Fibroblast of lung (primary cell): ENCODE measurements around the gene MRPL24. TPM values are rescaled to one million over a fixed set of nuclear protein-coding genes. Genes with fewer than 3 reads are reported as not detected.

ENCODE experiments used
- DNase-seq, 2 donors: peaks; one replicate each; pipeline versions ENCODE4 v3.0.0 to v3.0.0-alpha.2; 2010; ENCODE audit warnings: low read depth in 2 of 2
- H2AFZ ChIP-seq: 2 replicates; pipeline ENCODE4 v1.5.1; 2012; ENCODE audit warnings: low read length, control low read depth, inconsistent platforms
- H3K27ac ChIP-seq: 2 replicates; pipeline ENCODE4 v1.5.1; 2011; ENCODE audit warnings: low read length, control low read depth; ENCODE audit not compliant: insufficient read depth
- H3K27me3 ChIP-seq: 2 replicates; pipeline ENCODE4 v1.5.1; 2011; ENCODE audit warnings: mild to moderate bottlenecking, low read length; ENCODE audit not compliant: control insufficient read depth, insufficient read depth
- H3K36me3 ChIP-seq: 2 replicates; pipeline ENCODE4 v1.5.1; 2011; ENCODE audit warnings: low read length; ENCODE audit not compliant: control insufficient read depth, insufficient read depth
- H3K4me1 ChIP-seq: 2 replicates; pipeline ENCODE4 v1.5.1; 2011; ENCODE audit warnings: low read length; ENCODE audit not compliant: control insufficient read depth, insufficient read depth; ENCODE audit errors: extremely low read depth
- H3K4me2 ChIP-seq: 2 replicates; pipeline ENCODE4 v1.5.1; 2011; ENCODE audit warnings: low read length, control low read depth; ENCODE audit not compliant: insufficient read depth; ENCODE audit errors: extremely low read depth
- H3K4me3 ChIP-seq, 4 experiments: fragments of 200-600 bp in 1 of 4; sonication (generic) in 1 of 4; replicated peaks in 1 of 4; 2 replicates each; pipeline ENCODE4 v1.5.1; 2011 to 2016; ENCODE audit warnings: low read length in 4 of 4, low read depth in 3 of 4, mild to moderate bottlenecking in 3 of 4, control low read depth in 2 of 4, inconsistent platforms in 1 of 4, mixed read lengths in 1 of 4; ENCODE audit not compliant: insufficient read depth in 1 of 4; ENCODE audit errors: control extremely low read depth in 1 of 4
- H3K79me2 ChIP-seq: 2 replicates; pipeline ENCODE4 v1.5.1; 2012; ENCODE audit warnings: mild to moderate bottlenecking, low read length, inconsistent platforms; ENCODE audit not compliant: control insufficient read depth, insufficient read depth
- H3K9ac ChIP-seq: 2 replicates; pipeline ENCODE4 v1.5.1; 2011; ENCODE audit warnings: mild to moderate bottlenecking, low read length, control low read depth; ENCODE audit not compliant: insufficient read depth
- H3K9me3 ChIP-seq: 2 replicates; pipeline ENCODE4 v1.5.1; 2012; ENCODE audit warnings: low read depth, low read length; ENCODE audit not compliant: control insufficient read depth, insufficient read depth
- H4K20me1 ChIP-seq: 2 replicates; pipeline ENCODE4 v1.5.1; 2011; ENCODE audit warnings: low read length; ENCODE audit not compliant: control insufficient read depth, insufficient read depth; ENCODE audit errors: extremely low read depth
- EZH2 ChIP-seq: IDR thresholded peaks from 2 replicates; pipeline ENCODE4 v1.5.1; 2012; ENCODE audit warnings: low read length, control low read depth, mild to moderate bottlenecking; ENCODE audit errors: missing control alignments
- polyA plus RNA-seq, 2 donors: library from polyadenylated mRNA; depleted of rRNA in 1 of 2; stranded (reverse) in 1 of 2; unstranded in 1 of 2; fragments of >200 nt; gene quantifications; 2 replicates each; pipeline ENCODE4 v1.2.1, GENCODE V29; 2011 to 2012; ENCODE audit warnings: missing spikeins in 1 of 2
- total RNA-seq: library from RNA; depleted of rRNA; stranded (reverse); fragments of >200 nt; gene quantifications from 2 replicates; pipeline ENCODE4 v1.2.1, GENCODE V29; 2014
- TF ChIP-seq, protein P1 (sequence below), 2 donors: IDR thresholded peaks in 1 of 2; conservative IDR thresholded peaks in 1 of 2; 1 replicate in 1 of 2; 2 replicates in 1 of 2; pipeline ENCODE4 v1.5.1; 2011 to 2012; ENCODE audit warnings: low read length in 2 of 2, control low read depth in 1 of 2, inconsistent platforms in 1 of 2, low read depth in 1 of 2, mild to moderate bottlenecking in 1 of 2

The MRPL24 gene
- total and polyA plus RNA-seq, 2 donors (not counting 1 experiment from before 2014, with no cell fraction given) = 58.8 to 67.2 TPM

DNA sequence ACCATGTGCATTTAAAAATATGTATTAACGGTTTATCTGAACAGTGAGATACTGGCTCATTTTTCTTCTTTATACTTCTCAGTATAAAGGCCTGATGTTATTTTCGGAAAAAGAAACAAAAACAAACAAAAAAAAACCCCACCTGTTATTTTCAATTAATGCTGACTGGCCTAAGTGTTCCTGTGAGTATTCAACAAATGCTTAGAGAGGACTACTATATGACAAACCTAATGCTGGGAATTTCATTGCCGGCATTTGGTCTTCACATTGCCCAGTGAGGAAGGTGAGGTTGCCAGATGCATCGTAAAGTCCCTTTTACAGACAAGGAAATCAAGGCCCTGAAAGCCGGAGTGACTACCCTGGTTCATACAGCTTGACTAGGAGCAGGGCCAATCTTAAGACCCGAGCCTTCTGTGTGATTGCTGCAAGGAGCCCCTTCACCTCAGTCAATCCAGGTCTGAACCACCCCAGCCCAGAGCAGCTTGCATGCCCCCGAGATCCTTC, 599 bp downstream of the MRPL24 start:
- H4K20me1 ChIP-seq = no peaks in the 10 kb centered on the region
- peaks cover 28% of the 10 kb centered on the region for H3K79me2 ChIP-seq
- peaks cover 4% of the 10 kb centered on the region for H3K4me1 ChIP-seq
- TF ChIP-seq EZH2 = no peak
- TF ChIP-seq, protein P1, sequence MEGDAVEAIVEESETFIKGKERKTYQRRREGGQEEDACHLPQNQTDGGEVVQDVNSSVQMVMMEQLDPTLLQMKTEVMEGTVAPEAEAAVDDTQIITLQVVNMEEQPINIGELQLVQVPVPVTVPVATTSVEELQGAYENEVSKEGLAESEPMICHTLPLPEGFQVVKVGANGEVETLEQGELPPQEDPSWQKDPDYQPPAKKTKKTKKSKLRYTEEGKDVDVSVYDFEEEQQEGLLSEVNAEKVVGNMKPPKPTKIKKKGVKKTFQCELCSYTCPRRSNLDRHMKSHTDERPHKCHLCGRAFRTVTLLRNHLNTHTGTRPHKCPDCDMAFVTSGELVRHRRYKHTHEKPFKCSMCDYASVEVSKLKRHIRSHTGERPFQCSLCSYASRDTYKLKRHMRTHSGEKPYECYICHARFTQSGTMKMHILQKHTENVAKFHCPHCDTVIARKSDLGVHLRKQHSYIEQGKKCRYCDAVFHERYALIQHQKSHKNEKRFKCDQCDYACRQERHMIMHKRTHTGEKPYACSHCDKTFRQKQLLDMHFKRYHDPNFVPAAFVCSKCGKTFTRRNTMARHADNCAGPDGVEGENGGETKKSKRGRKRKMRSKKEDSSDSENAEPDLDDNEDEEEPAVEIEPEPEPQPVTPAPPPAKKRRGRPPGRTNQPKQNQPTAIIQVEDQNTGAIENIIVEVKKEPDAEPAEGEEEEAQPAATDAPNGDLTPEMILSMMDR (conservative IDR thresholded peaks at IDR 0.05 in 1 of 2, IDR thresholded peaks at IDR 0.05 in 1 of 2; ENCODE audit: low read depth in 1 of 2, low read length in 2 of 2) = no peak
- H3K27ac ChIP-seq = peak overlapping the region; percentile 80
- DNase-seq = no peak
- H3K9me3 ChIP-seq = no peaks in the 10 kb centered on the region
- no peaks in the 10 kb centered on the region for H3K27me3 ChIP-seq
- peaks cover 25% of the 10 kb centered on the region for H3K36me3 ChIP-seq
- H3K4me3 ChIP-seq = peak overlapping the region; percentile 79 to 98 (median 96)
- peak overlapping the region; percentile 100 for H3K4me2 ChIP-seq
- H2AFZ ChIP-seq = peak overlapping the region; percentile 74
- peak overlapping the region; percentile 73 for H3K9ac ChIP-seq

GRCh38 chr1:156738916-156739315, 2.0 kb downstream of the MRPL24 start:
- Histone ChIP-seq H3K27ac (no peak overlapping the region), H3K9ac (no peak overlapping the region), H3K27me3 (no peaks in the 10 kb centered on the region), H3K4me3 (no peak overlapping the region), H4K20me1 (no peaks in the 10 kb centered on the region), H3K9me3 (no peaks in the 10 kb centered on the region), H3K79me2 (peaks cover 18% of the 10 kb centered on the region), H3K4me1 (peaks cover 4% of the 10 kb centered on the region), H3K36me3 (peaks cover 21% of the 10 kb centered on the region), H2AFZ (no peak overlapping the region), H3K4me2 (no peak overlapping the region)
- no peak for DNase-seq
- TF ChIP-seq EZH2 = no peak
- TF ChIP-seq, protein P1 (conservative IDR thresholded peaks at IDR 0.05 in 1 of 2, IDR thresholded peaks at IDR 0.05 in 1 of 2; ENCODE audit: low read depth in 1 of 2, low read length in 2 of 2) = no peak

DNA sequence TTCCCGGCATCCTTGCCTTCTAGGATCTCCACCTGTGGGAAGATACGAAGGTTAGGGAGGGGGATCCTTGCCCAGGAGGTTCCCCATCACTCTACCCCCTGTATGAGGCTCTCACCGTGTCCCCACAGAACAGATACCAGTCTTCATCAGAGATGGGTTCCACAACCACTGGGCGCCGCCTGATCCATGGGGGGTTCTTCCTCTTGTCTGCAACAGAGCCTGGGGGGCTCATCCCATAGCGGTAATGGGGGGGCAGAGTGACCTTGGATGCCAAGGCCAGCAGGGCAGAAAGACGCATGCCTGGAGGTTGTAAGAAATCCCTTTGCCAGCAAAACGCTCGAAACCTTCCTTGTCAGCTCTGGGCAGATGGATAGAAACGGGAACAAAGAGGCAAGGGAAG, 2.5 kb downstream of the MRPL24 start:
- peaks cover 14% of the 10 kb centered on the region for H3K79me2 ChIP-seq
- H3K4me2 ChIP-seq = no peak overlapping the region
- TF ChIP-seq, protein P1 (conservative IDR thresholded peaks at IDR 0.05 in 1 of 2, IDR thresholded peaks at IDR 0.05 in 1 of 2; ENCODE audit: low read depth in 1 of 2, low read length in 2 of 2) = no peak
- TF ChIP-seq EZH2 = no peak
- H3K36me3 ChIP-seq = peaks cover 19% of the 10 kb centered on the region
- H3K4me1 ChIP-seq = peaks cover 4% of the 10 kb centered on the region
- no peak for DNase-seq
- no peak overlapping the region for H3K4me3 ChIP-seq
- H4K20me1 ChIP-seq = no peaks in the 10 kb centered on the region
- no peak overlapping the region for H2AFZ ChIP-seq
- no peak overlapping the region for H3K9ac ChIP-seq
- H3K27me3 ChIP-seq = no peaks in the 10 kb centered on the region
- H3K27ac ChIP-seq = no peak overlapping the region
- no peaks in the 10 kb centered on the region for H3K9me3 ChIP-seq
